Measurements from ENCODE around the gene SRSF5. TPM values are rescaled to one million over a fixed set of nuclear protein-coding genes. Genes with fewer than 3 reads are reported as not detected.

Gene SRSF5
- total and polyA plus RNA-seq, 2 of the 13 experiments (the other 11 are each of a cell fraction or from before 2014, with no cell fraction given), result 189 to 277 TPM

- TF ChIP-seq ZC3H4 (CRISPR knock-in tag; IDR thresholded peaks at IDR 0.05; ENCODE audit: borderline replicate concordance), result no peak
- peak; percentile 65; the same call in 1 of the 2 replicates for TF ChIP-seq FOXO1 (CRISPR knock-in tag; IDR thresholded peaks at IDR 0.05)
- TF ChIP-seq ARHGAP35 (CRISPR knock-in tag; IDR thresholded peaks at IDR 0.05; ENCODE audit: borderline replicate concordance), result no peak
- TF ChIP-seq ATAD3A (CRISPR knock-in tag; IDR thresholded peaks at IDR 0.05), result no peak
- TF ChIP-seq ISL2 (CRISPR knock-in tag; IDR thresholded peaks at IDR 0.05), result 0 out of 2 replicates have a peak, but pooled peaks have one; percentile 17
- 0 out of 2 replicates have a peak, but pooled peaks have one; percentile 67 for TF ChIP-seq MBD4 (IDR thresholded peaks at IDR 0.05; ENCODE audit: borderline replicate concordance, low read length)
- peak; percentile 49 for TF ChIP-seq NCOA2 (CRISPR knock-in tag; IDR thresholded peaks at IDR 0.05)
- no peak for TF ChIP-seq IRF9 (CRISPR knock-in tag; IDR thresholded peaks at IDR 0.05; ENCODE audit: borderline replicate concordance)
- peak; percentile 58; the same call in 1 of the 2 replicates for TF ChIP-seq HNF4G (IDR thresholded peaks at IDR 0.05; ENCODE audit: borderline replicate concordance, low read depth, low read length)
- TF ChIP-seq HNF4G (CRISPR knock-in tag; IDR thresholded peaks at IDR 0.05; ENCODE audit: borderline replicate concordance, low read depth), result no peak
- peak; percentile 76 for TF ChIP-seq CEBPG (CRISPR knock-in tag; IDR thresholded peaks at IDR 0.05)
- 0 out of 2 replicates have a peak, but pooled peaks have one; percentile 23 for TF ChIP-seq NFIC (IDR thresholded peaks at IDR 0.05; ENCODE audit: low read length)
- TF ChIP-seq ZMYM4 (CRISPR knock-in tag; IDR thresholded peaks at IDR 0.05), result no peak
- no peak for TF ChIP-seq CBX2 (IDR thresholded peaks at IDR 0.05; ENCODE audit: low read depth, low read length)
- TF ChIP-seq CBX2 (CRISPR knock-in tag; IDR thresholded peaks at IDR 0.05; ENCODE audit: low read depth), result no peak
- 0 out of 2 replicates have a peak, but pooled peaks have one; percentile 11 for TF ChIP-seq MIXL1 (CRISPR knock-in tag; IDR thresholded peaks at IDR 0.05)
- peak; percentile 56; the same call in 1 of the 2 replicates for TF ChIP-seq SMAD3 (CRISPR knock-in tag; IDR thresholded peaks at IDR 0.05)
- TF ChIP-seq ARID5B (CRISPR knock-in tag; IDR thresholded peaks at IDR 0.05), result peak; percentile 66
- no peak for TF ChIP-seq ZNF713 (CRISPR knock-in tag; IDR thresholded peaks at IDR 0.05)
- TF ChIP-seq IRX3 (CRISPR knock-in tag; IDR thresholded peaks at IDR 0.05; ENCODE audit: borderline replicate concordance, low read depth), result no peak
- no peak for TF ChIP-seq ATF6 (CRISPR knock-in tag; conservative IDR thresholded peaks at IDR 0.05)
- TF ChIP-seq BCL6 (CRISPR knock-in tag; IDR thresholded peaks at IDR 0.05), result peak; percentile 40; the same call in 1 of the 2 replicates
Observed at GRCh38 chr14:69780092-69780491, 13.2 kb downstream of the SRSF5 start (continued).

All from HepG2 (cell line).